Measurements from ENCODE around the gene PCSK7. TPM values are rescaled to one million over a fixed set of nuclear protein-coding genes. Genes with fewer than 3 reads are reported as not detected.
A peak's percentile ranks its signal among the peaks of the same experiment; 100 is the strongest.

PCSK7 gene
- total RNA-seq, 1 donor from 2014 or later, result 341 TPM

GRCh38 chr11:117180661-117181585, 51.0 kb downstream of the PCSK7 start:
- ATAC-seq (ENCODE audit: low read depth) (peak; percentile 35), DNase-seq (no peak)
- Mint-ChIP-seq H3K4me3 (peak overlapping the region; percentile 71), H3K27me3 (no peaks in the 10 kb centered on the region), H3K36me3 (ENCODE audit: low read depth) (peaks cover 38% of the 10 kb centered on the region), H3K4me1 (peaks cover 53% of the 10 kb centered on the region), H3K9me3 (no peaks in the 10 kb centered on the region), H3K27ac (peak overlapping the region; percentile 86)
- TF ChIP-seq, protein P1, sequence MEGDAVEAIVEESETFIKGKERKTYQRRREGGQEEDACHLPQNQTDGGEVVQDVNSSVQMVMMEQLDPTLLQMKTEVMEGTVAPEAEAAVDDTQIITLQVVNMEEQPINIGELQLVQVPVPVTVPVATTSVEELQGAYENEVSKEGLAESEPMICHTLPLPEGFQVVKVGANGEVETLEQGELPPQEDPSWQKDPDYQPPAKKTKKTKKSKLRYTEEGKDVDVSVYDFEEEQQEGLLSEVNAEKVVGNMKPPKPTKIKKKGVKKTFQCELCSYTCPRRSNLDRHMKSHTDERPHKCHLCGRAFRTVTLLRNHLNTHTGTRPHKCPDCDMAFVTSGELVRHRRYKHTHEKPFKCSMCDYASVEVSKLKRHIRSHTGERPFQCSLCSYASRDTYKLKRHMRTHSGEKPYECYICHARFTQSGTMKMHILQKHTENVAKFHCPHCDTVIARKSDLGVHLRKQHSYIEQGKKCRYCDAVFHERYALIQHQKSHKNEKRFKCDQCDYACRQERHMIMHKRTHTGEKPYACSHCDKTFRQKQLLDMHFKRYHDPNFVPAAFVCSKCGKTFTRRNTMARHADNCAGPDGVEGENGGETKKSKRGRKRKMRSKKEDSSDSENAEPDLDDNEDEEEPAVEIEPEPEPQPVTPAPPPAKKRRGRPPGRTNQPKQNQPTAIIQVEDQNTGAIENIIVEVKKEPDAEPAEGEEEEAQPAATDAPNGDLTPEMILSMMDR (IDR thresholded peaks at IDR 0.05), result no peak
- intact Hi-C loops (cut with micrococcal nuclease), result loop anchor here (1.0 kb wide), 1 partner anchor 45 kb away; no protein-coding TSS in a partner anchor
- ChIA-PET POLR2A (interaction anchor here (0.6 to 5.7 kb wide), 11 partner anchors 9 to 50 kb away, joined by 3 to 89 read pairs (median 5); partner anchors contain the start of genes PAFAH1B2, PCSK7 and RNF214), CTCF (interaction anchor here (0.9 to 7.4 kb wide), 12 partner anchors 9 to 301 kb away, joined by 3 to 119 read pairs (median 5); partner anchors contain the start of genes PAFAH1B2, PCSK7 and RNF214)

- no peak for ATAC-seq (ENCODE audit: low read depth)
- ChIA-PET CTCF (interaction anchor here (1.0 to 7.4 kb wide), 9 partner anchors 13 to 300 kb away, joined by 4 to 119 read pairs (median 5); partner anchors contain the start of genes PAFAH1B2, PCSK7 and RNF214), POLR2A (interaction anchor here (0.5 to 5.7 kb wide), 17 partner anchors 10 to 637 kb away, joined by 3 to 89 read pairs (median 6); partner anchors contain the start of genes BUD13, PAFAH1B2, PCSK7 and RNF214)
- TF ChIP-seq, protein P1 (IDR thresholded peaks at IDR 0.05), result no peak
- peaks cover 32% of the 10 kb centered on the region for H3K36me3 Mint-ChIP-seq (ENCODE audit: low read depth)
- H3K9me3 Mint-ChIP-seq, result no peaks in the 10 kb centered on the region
- intact Hi-C loops (cut with micrococcal nuclease), result no loop called here
- no peak for DNase-seq
- H3K4me3 Mint-ChIP-seq, result peak overlapping the region; percentile 96
- no peaks in the 10 kb centered on the region for H3K27me3 Mint-ChIP-seq
- peaks cover 44% of the 10 kb centered on the region for H3K4me1 Mint-ChIP-seq
- peak overlapping the region; percentile 91 for H3K27ac Mint-ChIP-seq
Observed at GRCh38 chr11:117180020-117180419, 51.9 kb downstream of the PCSK7 start.

DNA sequence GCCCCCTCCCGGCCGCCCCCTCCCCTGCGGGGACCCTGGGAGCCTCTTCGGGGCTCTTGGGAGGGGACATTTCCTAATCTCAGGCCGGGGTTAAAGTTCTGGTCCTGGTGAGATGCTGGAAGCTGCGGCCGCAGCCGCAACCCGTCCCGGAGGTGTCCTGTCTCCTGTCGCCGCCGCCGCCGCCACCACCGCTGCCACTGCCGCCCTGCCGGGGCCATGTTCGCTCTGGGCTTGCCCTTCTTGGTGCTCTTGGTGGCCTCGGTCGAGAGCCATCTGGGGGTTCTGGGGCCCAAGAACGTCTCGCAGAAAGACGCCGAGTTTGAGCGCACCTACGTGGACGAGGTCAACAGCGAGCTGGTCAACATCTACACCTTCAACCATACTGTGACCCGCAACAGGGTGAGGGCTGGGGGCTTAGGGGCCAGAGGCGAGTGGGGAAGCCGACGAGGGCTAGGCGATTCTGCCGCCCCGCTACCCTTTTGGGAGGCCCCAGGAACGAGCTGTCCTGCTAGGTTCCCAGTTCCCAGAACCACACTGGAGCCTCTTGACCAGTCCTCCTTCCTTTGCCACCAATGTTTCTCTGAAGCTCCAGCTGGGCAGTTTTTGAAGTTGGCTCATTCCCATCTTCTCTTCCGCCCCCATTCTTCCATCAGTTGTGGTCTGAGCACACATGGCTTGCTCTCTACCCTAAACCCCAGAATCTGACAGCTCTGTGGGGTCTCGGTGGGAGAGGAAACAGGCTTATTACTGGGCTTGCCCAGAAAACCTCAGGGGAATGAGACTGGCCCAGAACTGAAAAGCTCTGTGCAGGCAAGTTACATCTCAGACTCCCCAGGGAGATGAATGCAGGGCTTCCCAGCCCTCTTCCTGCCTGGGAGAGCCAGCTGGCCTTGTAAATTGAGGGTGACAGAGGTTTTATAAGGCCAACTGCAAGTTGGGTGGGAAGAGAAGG, 52.5 kb downstream of the PCSK7 start:
- H3K4me3 Mint-ChIP-seq, result peak overlapping the region; percentile 96
- H3K4me1 Mint-ChIP-seq, result peaks cover 40% of the 10 kb centered on the region
- no peaks in the 10 kb centered on the region for H3K9me3 Mint-ChIP-seq
- intact Hi-C loops (cut with micrococcal nuclease), result loop anchor here (2.0 kb wide), 3 partner anchors 17 to 407 kb away; partner anchors contain the start of gene BUD13
- ChIA-PET POLR2A (interaction anchor here (0.5 to 5.7 kb wide), 26 partner anchors 10 to 1098 kb away, joined by 3 to 89 read pairs (median 5); partner anchors contain the start of genes BUD13, CEP164, PAFAH1B2 and PCSK7), CTCF (interaction anchor here (1.1 to 7.4 kb wide), 8 partner anchors 12 to 299 kb away, joined by 3 to 119 read pairs (median 6); partner anchors contain the start of genes PAFAH1B2, PCSK7 and RNF214)
- ATAC-seq (ENCODE audit: low read depth) (peak; percentile 41), DNase-seq (no peak)
- TF ChIP-seq, protein P1 (IDR thresholded peaks at IDR 0.05), result no peak
- peak overlapping the region; percentile 91 for H3K27ac Mint-ChIP-seq
- peaks cover 31% of the 10 kb centered on the region for H3K36me3 Mint-ChIP-seq (ENCODE audit: low read depth)
- no peaks in the 10 kb centered on the region for H3K27me3 Mint-ChIP-seq

GRCh38 chr11:117178210-117179034, 53.5 kb downstream of the PCSK7 start, which contains the start of gene SIDT2:
SIDT2 (plus strand) TSS chr11:117178743; CDS start chr11:117179264, 521 bp downstream.
- CTCF ChIA-PET, result interaction anchor here (1.1 to 7.4 kb wide), 5 partner anchors 11 to 51 kb away, joined by 3 to 119 read pairs (median 13); partner anchors contain the start of genes PAFAH1B2, PCSK7 and RNF214
- ATAC-seq (ENCODE audit: low read depth) (peak; percentile 88), DNase-seq (peak; percentile 80)
- H3K9me3 Mint-ChIP-seq, result no peaks in the 10 kb centered on the region
- H3K27me3 Mint-ChIP-seq, result no peaks in the 10 kb centered on the region
- H3K4me1 Mint-ChIP-seq, result peaks cover 34% of the 10 kb centered on the region
- peaks cover 22% of the 10 kb centered on the region for H3K36me3 Mint-ChIP-seq (ENCODE audit: low read depth)
- intact Hi-C loops (cut with micrococcal nuclease), result loop anchor here (1.0 to 2.0 kb wide), 6 partner anchors 11 to 406 kb away; partner anchors contain the start of genes BUD13 and PAFAH1B2
- POLR2A ChIA-PET, result interaction anchor here (0.5 to 5.7 kb wide), 19 partner anchors 9 to 1099 kb away, joined by 3 to 89 read pairs (median 5); partner anchors contain the start of genes CEP164, PAFAH1B2, PCSK7 and RNF214
- TF ChIP-seq, protein P1 (IDR thresholded peaks at IDR 0.05), result no peak
- H3K4me3 Mint-ChIP-seq, result peak within 1 kb of the TSS; percentile 96
- H3K27ac Mint-ChIP-seq, result peak within 1 kb of the TSS; percentile 91

Measured in activated B cell treated with CpG ODN at 0.5 μM for 24 hours (primary cell).